ENCODE data around the gene CLIC5. TPM values are rescaled to one million over a fixed set of nuclear protein-coding genes. Genes with fewer than 3 reads are reported as not detected.

The CLIC5 gene
- total and polyA plus RNA-seq, 2 of the 8 experiments (the other 6 are each of a cell fraction or from before 2014, with no cell fraction given) = 0.12 to 0.15 TPM

- no peak for TF ChIP-seq CHD7 (IDR thresholded peaks at IDR 0.05; ENCODE audit: insufficient replicate concordance, low read length)
- TF ChIP-seq CBX5 (IDR thresholded peaks at IDR 0.05; ENCODE audit: low read depth, low read length) = no peak
- TF ChIP-seq KDM4A (IDR thresholded peaks at IDR 0.05; ENCODE audit: low read depth, low read length, severe bottlenecking) = no peak
- no peak for TF ChIP-seq RBBP5 (IDR thresholded peaks at IDR 0.05; ENCODE audit: borderline replicate concordance, low read depth, low read length)
- no peak for TF ChIP-seq BRCA1 (IDR thresholded peaks at IDR 0.05; ENCODE audit: low read depth, low read length)
- TF ChIP-seq YY1 (IDR thresholded peaks at IDR 0.05; ENCODE audit: low read depth, low read length) = no peak
- no peak for TF ChIP-seq ASH2L (IDR thresholded peaks at IDR 0.05; ENCODE audit: low read length)
- TF ChIP-seq FOSL1 (IDR thresholded peaks at IDR 0.05; ENCODE audit: insufficient read depth, low read depth, low read length) = no peak
- TF ChIP-seq CTBP2 (IDR thresholded peaks at IDR 0.05; ENCODE audit: borderline replicate concordance, insufficient read depth, insufficient read length, low read length) = no peak
Observed at GRCh38 chr6:45836984-45837383, 178.7 kb downstream of the CLIC5 start (continued).

Data from H1 (cell line).